ENCODE results near the gene UBE3A. TPM values are rescaled to one million over a fixed set of nuclear protein-coding genes. Genes with fewer than 3 reads are reported as not detected.

The UBE3A gene
- total RNA-seq, 4 donors from 2014 or later = 56.9 to 79.2 (median 65.7) TPM

DNA sequence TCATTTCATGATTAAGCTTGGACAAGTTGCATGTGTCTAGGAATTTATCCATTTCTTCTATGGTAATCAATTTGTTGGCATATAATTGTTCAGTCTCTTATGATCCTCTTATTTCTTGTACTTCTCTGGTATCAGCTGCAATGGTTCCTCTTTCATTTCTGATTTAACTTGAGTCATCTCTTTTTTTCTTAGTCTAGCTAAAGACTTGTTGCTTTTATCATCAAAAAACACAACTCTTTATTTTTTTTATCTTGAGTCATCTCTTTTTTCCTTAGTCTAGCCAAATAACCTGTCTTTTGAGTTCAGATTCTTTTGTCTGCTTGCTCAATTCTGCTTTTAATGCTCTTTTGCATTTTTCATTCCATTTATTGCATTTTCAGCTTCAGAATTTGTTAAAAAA lies 37.3 kb downstream of the UBE3A start:
- no peak for TF ChIP-seq CTCF (IDR thresholded peaks at IDR 0.05)
- TF ChIP-seq POLR2A (IDR thresholded peaks at IDR 0.05) = no peak
- intact Hi-C loops (cut with DNase I; ENCODE audit: low total_unique reads) = no loop called here
- DNase-seq (ENCODE audit: low spot score in 2 of 2) = no peak
- no peak overlapping the region for H3K4me3 ChIP-seq (ENCODE audit: low read depth, poor library complexity, severe bottlenecking)

GRCh38 chr15:25397100-25397499 lies 41.7 kb downstream of the UBE3A start:
- no peak overlapping the region for H3K4me3 ChIP-seq (ENCODE audit: low read depth, poor library complexity, severe bottlenecking)
- no peak for TF ChIP-seq CTCF (IDR thresholded peaks at IDR 0.05)
- TF ChIP-seq POLR2A (IDR thresholded peaks at IDR 0.05) = no peak
- intact Hi-C loops (cut with DNase I; ENCODE audit: low total_unique reads) = no loop called here
- DNase-seq (ENCODE audit: low spot score in 2 of 2) = no peak

GRCh38 chr15:25394898-25395297 lies 43.9 kb downstream of the UBE3A start:
- DNase-seq (ENCODE audit: low spot score in 2 of 2) = no peak
- TF ChIP-seq POLR2A (IDR thresholded peaks at IDR 0.05) = no peak
- intact Hi-C loops (cut with DNase I; ENCODE audit: low total_unique reads) = no loop called here
- WGBS, 2 donors = 75 to 82% methylated on average over 2 of the region's 2 CpGs
- no peak overlapping the region for H3K4me3 ChIP-seq (ENCODE audit: low read depth, poor library complexity, severe bottlenecking)

DNA sequence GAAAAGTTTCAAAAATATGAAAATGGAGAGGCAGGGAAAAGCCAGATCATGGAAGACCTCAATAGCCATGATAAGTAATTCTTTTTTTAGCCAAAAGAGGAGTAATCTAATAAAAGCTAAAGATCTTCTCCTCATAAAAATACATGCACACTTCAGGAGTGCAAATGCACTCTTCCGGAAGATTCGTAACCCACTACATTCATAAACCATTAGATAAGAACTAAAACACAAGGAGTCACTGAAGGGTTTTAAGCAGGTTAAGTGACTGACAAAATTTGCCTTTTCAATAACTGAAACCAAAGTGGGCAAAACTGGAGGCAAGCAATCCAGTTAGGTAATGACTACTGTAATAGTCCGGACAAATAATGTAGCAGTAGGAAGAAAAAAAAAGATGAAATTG lies 46.0 kb downstream of the UBE3A start:
- no peak overlapping the region for H3K4me3 ChIP-seq (ENCODE audit: low read depth, poor library complexity, severe bottlenecking)
- intact Hi-C loops (cut with DNase I; ENCODE audit: low total_unique reads) = no loop called here
- DNase-seq (ENCODE audit: low spot score in 2 of 2) = no peak
- no peak for TF ChIP-seq POLR2A (IDR thresholded peaks at IDR 0.05)
- TF ChIP-seq CTCF (IDR thresholded peaks at IDR 0.05) = no peak
- 85 to 93% methylated on average over 3 of the region's 3 CpGs for WGBS, 2 donors

DNA sequence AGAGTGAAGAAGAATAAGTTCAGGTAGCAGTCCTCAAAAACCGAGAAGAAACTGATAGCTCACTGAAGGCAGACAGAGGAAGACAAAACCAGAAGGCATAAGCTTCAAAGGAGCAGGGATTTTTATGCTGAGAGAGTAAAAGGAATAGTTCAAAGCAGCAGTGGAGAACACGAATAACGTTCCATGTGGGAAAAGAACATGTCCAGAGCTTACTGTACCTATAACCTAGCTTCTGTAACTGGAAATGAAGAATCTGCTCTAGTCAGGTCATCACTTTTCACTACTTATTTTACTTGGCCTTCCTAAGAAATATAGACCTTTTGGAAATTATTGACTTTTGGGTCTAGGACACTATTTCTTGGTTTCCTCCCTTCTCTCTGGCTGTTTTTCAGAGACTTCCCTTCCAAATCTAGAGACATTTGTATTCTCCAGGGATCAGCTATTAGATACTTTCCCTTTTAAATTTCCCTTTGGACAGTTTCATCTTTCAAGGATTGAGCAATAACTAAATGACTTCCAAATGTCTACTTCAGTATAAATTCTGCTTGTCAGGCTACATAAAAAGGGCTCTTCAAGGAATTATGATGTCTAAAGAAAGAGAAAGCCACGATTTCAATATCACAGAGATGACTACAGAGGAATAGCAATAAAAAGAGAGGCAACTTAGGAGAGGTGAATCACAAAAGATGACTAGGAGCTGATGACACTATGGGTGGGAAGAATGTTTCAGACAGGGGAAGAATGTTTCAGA lies 46.7 kb downstream of the UBE3A start:
- no peak overlapping the region for H3K4me3 ChIP-seq (ENCODE audit: low read depth, poor library complexity, severe bottlenecking)
- intact Hi-C loops (cut with DNase I; ENCODE audit: low total_unique reads) = no loop called here
- no peak for TF ChIP-seq POLR2A (IDR thresholded peaks at IDR 0.05)
- WGBS, 2 donors = 54 to 69% methylated on average over 4 of the region's 4 CpGs
- DNase-seq (ENCODE audit: low spot score in 2 of 2) = no peak

GRCh38 chr15:25385986-25386385 lies 52.8 kb downstream of the UBE3A start:
- intact Hi-C loops (cut with DNase I; ENCODE audit: low total_unique reads) = no loop called here
- H3K4me3 ChIP-seq (ENCODE audit: low read depth, poor library complexity, severe bottlenecking) = no peak overlapping the region
- DNase-seq (ENCODE audit: low spot score in 2 of 2) = no peak
- TF ChIP-seq CTCF (IDR thresholded peaks at IDR 0.05) (no peak), POLR2A (IDR thresholded peaks at IDR 0.05) (no peak)

DNA sequence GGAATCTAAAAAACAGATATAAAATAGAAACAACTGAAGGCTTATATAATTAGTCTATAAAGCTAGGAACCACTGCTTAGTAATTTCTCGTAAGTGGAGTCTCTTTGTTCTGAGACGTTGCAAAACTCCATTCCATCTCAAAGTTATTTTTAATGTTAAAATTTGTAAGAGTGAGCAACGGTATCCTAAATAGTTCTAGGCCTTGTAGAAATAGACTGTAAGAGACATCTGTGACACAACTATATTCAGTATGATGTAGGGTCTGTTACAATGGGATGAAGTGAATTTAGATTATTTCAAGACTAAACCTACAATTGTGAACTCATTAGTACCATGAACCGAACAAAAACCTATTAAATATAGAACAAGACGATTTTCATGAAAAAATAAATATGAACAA lies 57.2 kb downstream of the UBE3A start:
- WGBS, 2 donors = 94 to 95% methylated on average over 5 of the region's 5 CpGs
- no peak for DNase-seq (ENCODE audit: low spot score in 2 of 2)
- intact Hi-C loops (cut with DNase I; ENCODE audit: low total_unique reads) = no loop called here
- no peak overlapping the region for H3K4me3 ChIP-seq (ENCODE audit: low read depth, poor library complexity, severe bottlenecking)
- TF ChIP-seq POLR2A (IDR thresholded peaks at IDR 0.05) (no peak), CTCF (IDR thresholded peaks at IDR 0.05) (no peak)

Data from lower leg skin (tissue), 4 donors.